Suprapubic skin (tissue), 4 donors: ENCODE measurements around the gene LRRC32.

Source experiments
- EP300 ChIP-seq: sonication (generic); formaldehyde crosslinking; IDR thresholded peaks from one replicate; pipeline ENCODE4 v1.6.1; 2017; ENCODE audit warnings: antibody characterized with exemption
- POLR2A ChIP-seq, 2 donors: fragments of 450-650 bp; IDR thresholded peaks; one replicate each; pipeline ENCODE4 v1.6.1; 2017; ENCODE audit warnings: antibody characterized with exemption in 2 of 2, mild to moderate bottlenecking in 2 of 2, moderate library complexity in 2 of 2
- POLR2AphosphoS5 ChIP-seq, 3 donors: sonication (generic); formaldehyde crosslinking; IDR thresholded peaks; one replicate each; pipeline ENCODE4 v1.6.1; 2017; ENCODE audit warnings: antibody characterized with exemption in 3 of 3
- TF ChIP-seq, protein P1 (sequence below), 2 donors: fragments of 200-600 bp in 1 of 2; fragments of 450-650 bp in 1 of 2; sonication (generic) in 1 of 2; IDR thresholded peaks; one replicate each; pipeline ENCODE4 v1.5.1; 2016 to 2019; ENCODE audit warnings: antibody characterized with exemption in 2 of 2, mild to moderate bottlenecking in 1 of 2, moderate library complexity in 1 of 2

DNA sequence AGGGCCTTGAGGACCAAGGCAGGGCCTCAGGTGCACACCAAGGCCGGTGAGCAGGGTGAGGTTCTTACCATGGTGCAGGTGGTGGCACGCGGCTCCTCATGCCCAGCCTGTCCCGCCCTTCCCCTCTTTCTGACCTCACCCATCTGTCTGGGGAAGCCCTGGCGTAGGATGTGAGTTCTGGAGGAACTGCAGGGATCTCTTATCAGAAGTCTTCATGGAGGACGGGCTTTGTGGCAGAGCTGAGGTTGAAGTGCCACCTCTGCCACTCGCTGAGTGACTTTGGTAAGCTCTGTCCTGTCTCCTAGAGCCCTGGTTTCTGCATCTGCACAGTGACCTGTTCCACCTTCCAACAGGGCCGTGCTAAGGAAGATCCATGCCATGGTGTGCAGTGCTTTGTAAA is 49.1 kb downstream of the LRRC32 start:
- TF ChIP-seq POLR2A (IDR thresholded peaks at IDR 0.05) = no peak
- TF ChIP-seq, protein P1, sequence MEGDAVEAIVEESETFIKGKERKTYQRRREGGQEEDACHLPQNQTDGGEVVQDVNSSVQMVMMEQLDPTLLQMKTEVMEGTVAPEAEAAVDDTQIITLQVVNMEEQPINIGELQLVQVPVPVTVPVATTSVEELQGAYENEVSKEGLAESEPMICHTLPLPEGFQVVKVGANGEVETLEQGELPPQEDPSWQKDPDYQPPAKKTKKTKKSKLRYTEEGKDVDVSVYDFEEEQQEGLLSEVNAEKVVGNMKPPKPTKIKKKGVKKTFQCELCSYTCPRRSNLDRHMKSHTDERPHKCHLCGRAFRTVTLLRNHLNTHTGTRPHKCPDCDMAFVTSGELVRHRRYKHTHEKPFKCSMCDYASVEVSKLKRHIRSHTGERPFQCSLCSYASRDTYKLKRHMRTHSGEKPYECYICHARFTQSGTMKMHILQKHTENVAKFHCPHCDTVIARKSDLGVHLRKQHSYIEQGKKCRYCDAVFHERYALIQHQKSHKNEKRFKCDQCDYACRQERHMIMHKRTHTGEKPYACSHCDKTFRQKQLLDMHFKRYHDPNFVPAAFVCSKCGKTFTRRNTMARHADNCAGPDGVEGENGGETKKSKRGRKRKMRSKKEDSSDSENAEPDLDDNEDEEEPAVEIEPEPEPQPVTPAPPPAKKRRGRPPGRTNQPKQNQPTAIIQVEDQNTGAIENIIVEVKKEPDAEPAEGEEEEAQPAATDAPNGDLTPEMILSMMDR (IDR thresholded peaks at IDR 0.05) = no peak
- TF ChIP-seq POLR2AphosphoS5 (IDR thresholded peaks at IDR 0.05) = no peak
- no peak for TF ChIP-seq EP300
